Measurements from ENCODE around the gene WLS.

Gene WLS

GRCh38 chr1:68230901-68231626 is 1.3 kb downstream of the WLS start:
- no peak overlapping the region for H3K9ac ChIP-seq
- H3K4me2 ChIP-seq, result no peak overlapping the region
- no peak overlapping the region for H2AFZ ChIP-seq (ENCODE audit: low read depth)
- H3K36me3 ChIP-seq (ENCODE audit: insufficient read depth), result no peaks in the 10 kb centered on the region
- no peak overlapping the region for H3K4me3 ChIP-seq (IDR thresholded peaks at IDR 0.05; ENCODE audit: insufficient read depth, low read depth, low read length)
- H4K20me1 ChIP-seq (ENCODE audit: insufficient read depth), result no peaks in the 10 kb centered on the region
- H3K79me2 ChIP-seq (ENCODE audit: insufficient read depth, low read depth), result no peaks in the 10 kb centered on the region
- H3K27ac ChIP-seq, result no peak overlapping the region
- peaks cover 3% of the 10 kb centered on the region for H3K4me1 ChIP-seq (ENCODE audit: low read depth, poor library complexity, severe bottlenecking)
- TF ChIP-seq CTCF (conservative IDR thresholded peaks at IDR 0.05; ENCODE audit: low read depth, low read length), result no peak
- H3K27me3 ChIP-seq (ENCODE audit: insufficient read depth, low read depth), result no peaks in the 10 kb centered on the region

DNA sequence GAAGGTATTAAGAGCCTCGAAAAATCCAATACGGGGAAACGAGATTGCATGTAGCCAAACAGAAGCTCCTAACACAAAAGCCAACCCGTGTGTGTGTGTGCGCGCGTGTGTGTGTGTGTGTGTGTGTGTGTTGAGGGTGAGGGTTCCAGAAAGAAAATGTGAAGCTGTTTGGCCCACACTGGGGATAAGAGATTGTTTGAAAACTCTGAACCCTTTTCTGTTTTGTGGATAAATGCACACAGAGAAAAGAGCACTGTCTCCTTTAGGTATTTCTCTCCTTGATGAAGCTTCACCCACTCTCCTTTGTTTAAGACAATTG is 1.9 kb downstream of the WLS start:
- no peak for TF ChIP-seq CTCF (conservative IDR thresholded peaks at IDR 0.05; ENCODE audit: low read depth, low read length)
- Histone ChIP-seq H3K27me3 (ENCODE audit: insufficient read depth, low read depth) (no peaks in the 10 kb centered on the region), H4K20me1 (ENCODE audit: insufficient read depth) (no peaks in the 10 kb centered on the region), H3K79me2 (ENCODE audit: insufficient read depth, low read depth) (no peaks in the 10 kb centered on the region), H3K4me3 (IDR thresholded peaks at IDR 0.05; ENCODE audit: insufficient read depth, low read depth, low read length) (no peak overlapping the region), H3K4me1 (ENCODE audit: low read depth, poor library complexity, severe bottlenecking) (peaks cover 3% of the 10 kb centered on the region), H2AFZ (ENCODE audit: low read depth) (no peak overlapping the region), H3K9ac (no peak overlapping the region), H3K4me2 (no peak overlapping the region), H3K27ac (no peak overlapping the region), H3K36me3 (ENCODE audit: insufficient read depth) (no peaks in the 10 kb centered on the region)

- Histone ChIP-seq H4K20me1 (ENCODE audit: insufficient read depth) (no peaks in the 10 kb centered on the region), H3K9ac (no peak overlapping the region), H3K79me2 (ENCODE audit: insufficient read depth, low read depth) (no peaks in the 10 kb centered on the region), H3K27me3 (ENCODE audit: insufficient read depth, low read depth) (no peaks in the 10 kb centered on the region), H3K4me3 (IDR thresholded peaks at IDR 0.05; ENCODE audit: insufficient read depth, low read depth, low read length) (no peak overlapping the region), H3K27ac (no peak overlapping the region), H2AFZ (ENCODE audit: low read depth) (no peak overlapping the region), H3K4me2 (no peak overlapping the region), H3K4me1 (ENCODE audit: low read depth, poor library complexity, severe bottlenecking) (peaks cover 3% of the 10 kb centered on the region), H3K36me3 (ENCODE audit: insufficient read depth) (no peaks in the 10 kb centered on the region)
- no peak for TF ChIP-seq CTCF (conservative IDR thresholded peaks at IDR 0.05; ENCODE audit: low read depth, low read length)
Measured at GRCh38 chr1:68229650-68230483, 2.5 kb downstream of the WLS start.

- Histone ChIP-seq H2AFZ (ENCODE audit: low read depth) (no peak overlapping the region), H4K20me1 (ENCODE audit: insufficient read depth) (no peaks in the 10 kb centered on the region), H3K27ac (no peak overlapping the region), H3K4me1 (ENCODE audit: low read depth, poor library complexity, severe bottlenecking) (peaks cover 3% of the 10 kb centered on the region), H3K36me3 (ENCODE audit: insufficient read depth) (no peaks in the 10 kb centered on the region), H3K4me2 (no peak overlapping the region), H3K4me3 (IDR thresholded peaks at IDR 0.05; ENCODE audit: insufficient read depth, low read depth, low read length) (no peak overlapping the region), H3K79me2 (ENCODE audit: insufficient read depth, low read depth) (no peaks in the 10 kb centered on the region), H3K27me3 (ENCODE audit: insufficient read depth, low read depth) (no peaks in the 10 kb centered on the region), H3K9ac (no peak overlapping the region)
- no peak for TF ChIP-seq CTCF (conservative IDR thresholded peaks at IDR 0.05; ENCODE audit: low read depth, low read length)
Measured at GRCh38 chr1:68228851-68229250, 3.5 kb downstream of the WLS start.
